Stomach (tissue), 4 donors: ENCODE results near the gene H2BK1.

Experiments used
- CTCF ChIP-seq, 7 experiments: fragments of 450-650 bp in 4 of 7; fragments of 200-600 bp in 3 of 7; sonication (generic) in 3 of 7; IDR thresholded peaks; one replicate each; pipeline ENCODE4 v1.5.1; 2016 to 2019; ENCODE audit warnings: antibody characterized with exemption in 7 of 7, control low read depth in 2 of 7, mild to moderate bottlenecking in 1 of 7
- POLR2A ChIP-seq, 4 donors: fragments of 450-650 bp; IDR thresholded peaks; one replicate each; pipeline ENCODE4 v1.6.1; 2016; ENCODE audit warnings: antibody characterized with exemption in 4 of 4, control low read depth in 2 of 4, mild to moderate bottlenecking in 1 of 4, moderate library complexity in 1 of 4
- POLR2AphosphoS5 ChIP-seq, 3 donors: sonication (generic); formaldehyde crosslinking; IDR thresholded peaks; one replicate each; pipeline ENCODE4 v1.6.1; 2016; ENCODE audit warnings: antibody characterized with exemption in 3 of 3

- TF ChIP-seq CTCF (IDR thresholded peaks at IDR 0.05) (no peak), POLR2A (IDR thresholded peaks at IDR 0.05) (no peak), POLR2AphosphoS5 (IDR thresholded peaks at IDR 0.05) (no peak)
Observed at GRCh38 chr7:151194188-151194587, 16.1 kb downstream of the H2BK1 start.
